ENCODE measurements around the gene TMEM145.

TMEM145 gene

GRCh38 chr19:42273407-42274064, 39.6 kb upstream of the TMEM145 start:
- no peak for DNase-seq (ENCODE audit: low spot score)
- H3K9me3 Mint-ChIP-seq: no peaks in the 10 kb centered on the region
- peaks cover 28% of the 10 kb centered on the region for H3K36me3 Mint-ChIP-seq (ENCODE audit: low read depth)
- no peak overlapping the region for H3K4me3 Mint-ChIP-seq
- peaks cover 45% of the 10 kb centered on the region for H3K4me1 Mint-ChIP-seq (ENCODE audit: low read depth)
- H3K27ac Mint-ChIP-seq: no peak overlapping the region
- no peaks in the 10 kb centered on the region for H3K27me3 Mint-ChIP-seq (ENCODE audit: low read depth)

- peaks cover 50% of the 10 kb centered on the region for H3K4me1 Mint-ChIP-seq (ENCODE audit: low read depth)
- H3K27me3 Mint-ChIP-seq (ENCODE audit: low read depth): no peaks in the 10 kb centered on the region
These were observed 38.9 kb upstream of the TMEM145 start for GRCh38 chr19:42274065-42274682.

DNA sequence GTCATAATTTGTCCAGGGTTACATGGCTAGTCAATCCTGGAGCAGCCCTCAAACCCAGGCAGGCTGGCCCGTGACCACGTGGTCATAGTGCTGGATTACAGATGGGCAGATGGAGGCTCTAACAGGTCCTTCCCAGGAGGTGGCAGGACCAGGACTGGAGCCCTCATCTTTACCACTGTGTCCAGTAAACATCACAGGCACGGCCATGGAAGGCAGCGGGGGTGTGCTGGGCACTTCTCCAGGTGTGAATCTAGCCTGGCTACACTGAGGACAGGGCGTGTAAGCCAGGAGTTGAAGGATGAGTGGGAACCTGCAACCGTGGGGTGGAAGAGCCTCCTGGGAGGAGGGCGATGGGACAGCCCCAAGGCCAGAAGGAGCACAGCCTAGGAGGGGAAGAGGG, 38.0 kb upstream of the TMEM145 start:
- H3K9me3 Mint-ChIP-seq: no peaks in the 10 kb centered on the region
- peak overlapping the region; percentile 58 for H3K27ac Mint-ChIP-seq
- peaks cover 49% of the 10 kb centered on the region for H3K4me1 Mint-ChIP-seq (ENCODE audit: low read depth)
- peaks cover 28% of the 10 kb centered on the region for H3K36me3 Mint-ChIP-seq (ENCODE audit: low read depth)
- no peaks in the 10 kb centered on the region for H3K27me3 Mint-ChIP-seq (ENCODE audit: low read depth)
- peak overlapping the region; percentile 12 for H3K4me3 Mint-ChIP-seq
- DNase-seq (ENCODE audit: low spot score): no peak

More at GRCh38 chr19:42274065-42274682, 38.9 kb upstream of the TMEM145 start:
- Mint-ChIP-seq H3K27ac (peak overlapping the region; percentile 58), H3K4me3 (no peak overlapping the region), H3K36me3 (ENCODE audit: low read depth) (peaks cover 28% of the 10 kb centered on the region), H3K9me3 (no peaks in the 10 kb centered on the region)
- DNase-seq (ENCODE audit: low spot score): no peak

- Mint-ChIP-seq H3K4me1 (ENCODE audit: low read depth) (peaks cover 46% of the 10 kb centered on the region), H3K4me3 (peak overlapping the region; percentile 32), H3K27me3 (ENCODE audit: low read depth) (no peaks in the 10 kb centered on the region), H3K36me3 (ENCODE audit: low read depth) (peaks cover 28% of the 10 kb centered on the region), H3K9me3 (no peaks in the 10 kb centered on the region), H3K27ac (peak overlapping the region; percentile 58)
- no peak for DNase-seq (ENCODE audit: low spot score)
These were observed 37.6 kb upstream of the TMEM145 start for GRCh38 chr19:42275517-42275916.

- Mint-ChIP-seq H3K4me3 (peak overlapping the region; percentile 32), H3K4me1 (ENCODE audit: low read depth) (peaks cover 41% of the 10 kb centered on the region), H3K27ac (peak overlapping the region; percentile 51), H3K27me3 (ENCODE audit: low read depth) (no peaks in the 10 kb centered on the region), H3K36me3 (ENCODE audit: low read depth) (peaks cover 25% of the 10 kb centered on the region), H3K9me3 (no peaks in the 10 kb centered on the region)
- DNase-seq (ENCODE audit: low spot score): no peak
These were observed 36.8 kb upstream of the TMEM145 start for GRCh38 chr19:42276284-42276683.

GRCh38 chr19:42276821-42277220, 36.3 kb upstream of the TMEM145 start:
- Mint-ChIP-seq H3K27me3 (ENCODE audit: low read depth) (no peaks in the 10 kb centered on the region), H3K4me1 (ENCODE audit: low read depth) (peaks cover 41% of the 10 kb centered on the region), H3K36me3 (ENCODE audit: low read depth) (peaks cover 21% of the 10 kb centered on the region), H3K27ac (no peak overlapping the region), H3K9me3 (no peaks in the 10 kb centered on the region), H3K4me3 (no peak overlapping the region)
- no peak for DNase-seq (ENCODE audit: low spot score)

- Mint-ChIP-seq H3K4me1 (ENCODE audit: low read depth) (peaks cover 49% of the 10 kb centered on the region), H3K4me3 (no peak overlapping the region), H3K27ac (peak overlapping the region; percentile 56), H3K36me3 (ENCODE audit: low read depth) (peaks cover 21% of the 10 kb centered on the region), H3K27me3 (ENCODE audit: low read depth) (no peaks in the 10 kb centered on the region), H3K9me3 (no peaks in the 10 kb centered on the region)
- DNase-seq (ENCODE audit: low spot score): no peak
These were observed 35.2 kb upstream of the TMEM145 start for GRCh38 chr19:42277821-42278451.

- peaks cover 18% of the 10 kb centered on the region for H3K36me3 Mint-ChIP-seq (ENCODE audit: low read depth)
- peaks cover 49% of the 10 kb centered on the region for H3K4me1 Mint-ChIP-seq (ENCODE audit: low read depth)
- no peaks in the 10 kb centered on the region for H3K27me3 Mint-ChIP-seq (ENCODE audit: low read depth)
- H3K4me3 Mint-ChIP-seq: peak overlapping the region; percentile 85
- peak overlapping the region; percentile 91 for H3K27ac Mint-ChIP-seq
- no peaks in the 10 kb centered on the region for H3K9me3 Mint-ChIP-seq
- DNase-seq (ENCODE audit: low spot score): no peak
These were observed 34.5 kb upstream of the TMEM145 start for GRCh38 chr19:42278452-42279154.

- DNase-seq (ENCODE audit: low spot score): no peak
- H3K4me3 Mint-ChIP-seq: peak overlapping the region; percentile 85
- peaks cover 49% of the 10 kb centered on the region for H3K4me1 Mint-ChIP-seq (ENCODE audit: low read depth)
- H3K9me3 Mint-ChIP-seq: no peaks in the 10 kb centered on the region
- peaks cover 15% of the 10 kb centered on the region for H3K36me3 Mint-ChIP-seq (ENCODE audit: low read depth)
- peak overlapping the region; percentile 91 for H3K27ac Mint-ChIP-seq
- no peaks in the 10 kb centered on the region for H3K27me3 Mint-ChIP-seq (ENCODE audit: low read depth)
These were observed 33.8 kb upstream of the TMEM145 start for GRCh38 chr19:42279155-42279901.

- Mint-ChIP-seq H3K27ac (peak overlapping the region; percentile 91), H3K4me3 (peak overlapping the region; percentile 85), H3K4me1 (ENCODE audit: low read depth) (peaks cover 51% of the 10 kb centered on the region), H3K27me3 (ENCODE audit: low read depth) (no peaks in the 10 kb centered on the region), H3K36me3 (ENCODE audit: low read depth) (peaks cover 9% of the 10 kb centered on the region), H3K9me3 (no peaks in the 10 kb centered on the region)
- peak; percentile 89 for DNase-seq (ENCODE audit: low spot score)
These were observed 33.0 kb upstream of the TMEM145 start for GRCh38 chr19:42279902-42280814.

DNA sequence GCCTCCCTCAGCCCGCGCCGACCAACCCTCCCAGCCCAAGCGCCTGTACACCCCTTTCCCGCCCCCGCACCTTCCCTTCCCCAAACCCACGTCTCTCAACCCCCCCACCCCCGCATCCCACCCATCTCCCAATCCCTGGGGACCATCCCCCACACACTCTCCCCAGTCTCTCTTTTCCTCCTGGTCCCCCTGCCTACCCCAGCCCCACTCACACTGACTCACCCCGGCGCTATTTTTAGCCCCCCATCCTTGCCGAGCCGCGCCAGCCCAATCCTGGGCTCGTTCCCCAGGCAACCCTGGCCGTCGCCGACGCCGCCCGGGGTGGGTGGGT, 32.3 kb upstream of the TMEM145 start:
- H3K36me3 Mint-ChIP-seq (ENCODE audit: low read depth): peaks cover 7% of the 10 kb centered on the region
- H3K27ac Mint-ChIP-seq: no peak overlapping the region
- no peaks in the 10 kb centered on the region for H3K9me3 Mint-ChIP-seq
- no peak for DNase-seq (ENCODE audit: low spot score)
- no peaks in the 10 kb centered on the region for H3K27me3 Mint-ChIP-seq (ENCODE audit: low read depth)
- H3K4me1 Mint-ChIP-seq (ENCODE audit: low read depth): peaks cover 52% of the 10 kb centered on the region
- no peak overlapping the region for H3K4me3 Mint-ChIP-seq

DNA sequence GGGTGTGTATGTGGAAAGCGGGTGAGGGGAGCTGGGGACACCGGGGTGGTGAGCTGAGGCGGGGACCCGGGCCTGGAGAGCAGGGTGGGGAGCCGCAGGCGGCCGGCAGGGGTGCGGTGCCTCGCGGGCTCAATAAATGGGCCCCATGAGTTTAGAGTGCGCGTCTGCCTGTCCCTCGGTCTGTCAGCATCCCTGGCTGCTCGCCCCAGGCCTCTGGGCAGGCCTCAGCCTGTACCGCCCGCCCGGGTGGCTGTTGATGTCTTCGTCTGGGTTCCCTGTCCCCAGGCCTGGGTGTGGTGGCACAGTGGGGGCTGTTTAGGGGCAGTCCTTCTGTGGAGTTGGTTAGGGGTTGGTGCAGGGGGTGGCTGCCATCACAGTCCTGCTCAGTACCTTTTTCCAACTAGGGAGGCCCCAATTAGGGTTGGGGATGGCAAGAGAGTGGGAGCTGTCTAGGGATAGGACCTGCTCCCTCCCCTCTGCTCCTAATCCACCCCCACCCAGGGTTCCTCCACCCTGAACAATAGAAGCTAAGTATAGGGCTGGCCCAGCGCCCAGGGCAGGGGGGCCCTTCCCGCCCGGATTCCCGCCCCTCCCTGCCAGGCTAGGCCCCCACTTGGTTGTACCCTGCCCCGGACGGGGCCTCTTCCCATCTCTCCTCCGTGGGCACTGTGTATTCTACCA, 31.8 kb upstream of the TMEM145 start:
- Mint-ChIP-seq H3K9me3 (no peaks in the 10 kb centered on the region), H3K27ac (no peak overlapping the region), H3K4me3 (no peak overlapping the region), H3K4me1 (ENCODE audit: low read depth) (peaks cover 52% of the 10 kb centered on the region), H3K36me3 (ENCODE audit: low read depth) (peaks cover 9% of the 10 kb centered on the region), H3K27me3 (ENCODE audit: low read depth) (no peaks in the 10 kb centered on the region)
- no peak for DNase-seq (ENCODE audit: low spot score)
